ENCODE results near the gene MIA2.

GRCh38 chr14:39265033-39265432 lies 31.3 kb downstream of the MIA2 start:
- TF ChIP-seq CTCF (IDR thresholded peaks at IDR 0.05): no peak
- TF ChIP-seq POLR2AphosphoS5 (IDR thresholded peaks at IDR 0.05; ENCODE audit: insufficient read depth in 1 of 2, low read depth in 1 of 2): no peak

Data from vagina (tissue), 2 donors.